NK-92 treated with Interleukin-12 subunit alpha and Interleukin-12 subunit beta, amount 100 ng/mL, for 24 hours (cell line): ENCODE results near the gene FASTKD3.

Source experiments
- DNase-seq: peaks from one replicate; lab custom pipeline; 2025; lab: John Stamatoyannopoulos, UW

The FASTKD3 gene

DNA sequence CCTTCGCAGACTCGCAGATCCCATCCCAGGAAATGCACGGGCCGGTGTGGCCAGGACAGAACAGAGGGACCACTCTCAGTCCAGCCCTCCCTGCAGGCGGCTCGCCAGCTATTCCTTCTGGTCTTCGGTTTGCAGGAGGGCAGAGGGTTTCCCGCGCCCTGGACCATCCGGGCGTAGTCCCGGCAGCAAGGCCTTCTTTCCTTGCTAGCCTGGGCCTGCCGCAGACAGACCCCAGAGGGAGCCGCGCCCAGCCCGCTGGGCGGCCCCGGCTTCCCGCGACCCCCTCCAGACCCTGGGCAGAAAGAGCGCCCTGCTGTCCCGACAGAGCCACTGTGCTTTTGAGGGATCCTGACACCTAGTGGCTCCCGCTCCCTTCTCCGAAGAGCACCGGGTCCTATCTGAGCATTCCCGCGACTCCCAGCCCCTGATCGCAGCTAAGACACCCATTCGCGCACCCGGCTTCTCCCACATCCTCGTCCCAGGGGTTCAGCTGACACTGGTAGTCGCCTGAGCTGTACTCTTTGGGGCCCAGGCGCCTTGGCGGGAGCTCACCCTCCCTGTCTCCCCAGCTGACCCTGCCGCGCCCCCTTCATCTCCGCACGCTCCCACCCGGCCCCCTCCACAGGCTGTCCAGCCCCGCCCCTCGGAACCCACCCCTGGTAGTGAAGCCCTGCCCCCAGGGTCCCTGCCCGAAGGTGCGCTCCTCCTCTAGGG lies 19.0 kb downstream of the FASTKD3 start:
- DNase-seq = no peak

DNA sequence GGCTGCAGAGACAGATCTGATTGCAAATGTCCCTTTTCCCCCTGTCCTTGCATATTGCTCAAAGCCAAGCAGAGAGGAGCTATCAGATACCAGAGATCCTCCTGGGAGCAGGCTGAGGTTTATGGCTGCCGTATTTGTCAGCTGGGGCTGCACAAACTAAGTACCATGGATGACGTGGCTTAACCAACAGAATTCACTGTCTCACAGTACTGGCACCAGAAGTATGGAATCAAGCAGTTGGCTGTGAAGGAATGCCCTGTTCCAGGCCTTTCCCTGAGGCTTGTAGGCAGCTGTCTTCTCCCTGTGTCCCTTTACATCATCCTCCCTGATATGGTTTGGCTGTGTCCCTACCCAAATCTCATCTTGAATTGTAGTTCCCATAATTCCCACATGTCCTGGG lies 20.5 kb downstream of the FASTKD3 start:
- DNase-seq = no peak

DNA sequence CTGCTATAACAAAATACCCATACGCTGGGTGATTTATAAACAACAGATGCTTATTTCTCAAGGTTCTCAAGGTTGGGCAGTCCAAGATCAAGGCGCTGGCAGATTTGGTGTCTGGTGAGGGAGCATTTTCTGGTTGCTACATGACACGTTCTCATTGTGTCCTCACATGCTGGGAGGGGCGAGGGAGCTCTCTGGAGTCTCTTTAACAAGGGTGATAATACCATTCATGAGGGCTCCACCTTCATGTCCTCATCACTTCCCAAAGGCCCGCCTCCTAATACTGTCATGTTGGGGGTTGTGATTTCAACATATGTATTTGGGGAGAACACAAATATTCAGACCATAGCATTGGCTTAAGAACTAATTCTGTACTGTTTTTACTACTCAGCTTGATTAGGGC lies 22.5 kb downstream of the FASTKD3 start:
- DNase-seq = no peak

DNA sequence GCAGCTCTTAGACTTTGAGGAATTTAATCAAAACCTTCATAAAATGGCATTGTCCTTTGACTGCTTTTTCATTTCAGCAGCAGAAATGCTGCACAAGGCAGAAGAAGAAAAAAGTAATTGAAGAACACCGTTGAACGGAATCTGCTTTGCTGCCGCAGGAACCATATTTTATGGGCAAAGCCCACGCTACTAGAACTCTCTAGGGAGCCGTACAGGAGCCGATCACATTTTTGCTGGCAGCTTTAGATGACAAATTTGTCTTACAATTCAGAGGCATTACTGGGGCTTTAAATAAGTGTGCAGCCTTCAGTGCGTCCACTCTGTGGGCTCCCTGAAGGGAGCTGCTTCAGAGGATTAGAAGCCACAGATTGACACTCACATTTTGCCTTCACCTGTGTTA lies 23.3 kb downstream of the FASTKD3 start:
- DNase-seq = no peak

DNA sequence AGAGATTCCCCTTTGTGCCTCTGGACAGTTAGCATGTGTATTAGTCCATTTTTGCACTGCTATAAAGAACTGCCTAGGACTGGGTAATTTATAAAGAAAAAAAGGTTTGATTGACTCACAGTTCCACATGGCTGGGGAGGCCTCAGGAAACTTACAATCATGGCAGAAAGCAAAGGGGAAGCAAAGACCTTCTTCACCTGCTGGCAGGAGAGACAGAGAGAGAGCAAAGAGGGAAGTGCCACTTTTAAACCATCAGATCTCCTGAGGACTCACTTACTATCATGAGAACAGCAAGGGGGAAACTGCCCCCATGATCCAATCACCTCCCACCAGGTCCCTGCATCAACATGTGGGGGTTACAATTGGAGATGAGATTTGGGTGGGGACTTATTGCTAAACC lies 23.9 kb downstream of the FASTKD3 start:
- DNase-seq = no peak

DNA sequence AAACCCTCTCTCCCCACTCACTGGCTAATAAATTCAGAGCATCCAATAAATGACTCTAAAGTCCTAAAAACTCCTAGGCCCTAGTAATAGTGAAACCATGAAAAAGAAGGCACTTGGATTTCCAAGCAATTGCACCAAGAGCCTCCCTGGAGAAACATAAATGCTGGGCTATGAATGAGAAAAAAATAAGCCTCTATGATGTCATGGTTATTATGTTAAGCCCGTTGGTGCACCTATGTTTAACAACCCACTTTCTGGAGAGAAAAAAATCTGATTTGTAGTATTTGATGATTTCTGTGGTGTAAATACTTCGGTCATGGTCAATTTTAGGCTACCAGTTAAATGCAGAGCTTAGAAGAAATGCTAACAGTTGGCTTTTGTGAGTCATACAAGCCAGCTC lies 26.3 kb downstream of the FASTKD3 start:
- no peak for DNase-seq

DNA sequence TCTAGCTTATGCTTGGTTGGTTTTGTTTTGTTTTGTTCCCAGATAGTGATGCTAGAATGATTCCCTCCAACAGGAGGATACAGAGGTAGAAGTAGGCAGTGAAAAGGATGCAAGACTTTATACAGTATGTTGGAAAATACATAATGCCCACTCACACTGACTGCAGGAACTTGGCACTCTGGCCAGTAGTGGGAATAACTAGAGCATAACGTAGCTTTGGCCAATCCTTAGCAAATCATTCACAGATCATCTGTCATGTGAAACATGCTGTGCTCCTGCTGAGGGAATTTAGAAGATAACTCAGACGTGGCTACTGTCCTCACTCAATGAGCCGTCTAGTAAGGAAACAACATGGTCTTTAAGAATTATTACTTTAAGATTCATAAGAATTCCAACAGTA lies 31.4 kb downstream of the FASTKD3 start:
- DNase-seq = no peak

DNA sequence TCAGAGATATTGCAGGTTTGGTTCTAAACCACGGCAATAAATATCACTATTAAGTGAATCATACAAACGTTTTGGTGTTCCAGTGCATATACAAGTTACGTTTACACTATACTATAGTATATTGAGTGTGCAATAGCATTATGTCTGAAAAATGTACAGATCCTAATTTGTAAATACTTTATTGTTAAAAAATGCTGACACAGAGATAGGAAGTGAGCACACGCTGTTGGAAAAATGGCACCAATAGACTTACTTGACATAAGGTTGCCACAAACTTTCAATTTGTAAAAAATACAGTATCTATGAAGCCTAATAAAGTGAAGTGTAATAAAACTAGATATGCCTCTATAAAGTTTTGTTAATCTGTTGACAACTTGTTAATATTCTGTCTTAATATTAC lies 33.8 kb downstream of the FASTKD3 start:
- DNase-seq = no peak

DNA sequence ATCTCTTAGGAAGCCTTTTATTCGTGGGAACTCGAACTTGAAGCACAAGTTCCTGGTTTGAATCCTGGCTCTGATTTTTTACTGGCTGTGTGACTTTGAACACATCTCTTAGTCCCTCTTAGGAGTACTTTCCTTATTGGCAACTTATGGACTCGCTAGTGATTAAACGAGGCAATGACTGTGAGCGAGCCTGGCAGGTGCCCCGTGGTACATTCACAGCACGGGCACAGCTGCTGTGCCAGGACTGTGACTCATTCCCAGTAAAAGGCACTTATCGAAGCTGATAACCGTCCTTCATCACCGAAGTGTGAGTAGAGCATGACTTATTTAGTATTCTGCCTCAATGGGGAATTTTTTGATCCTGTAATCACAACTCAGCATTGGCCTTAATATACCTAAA lies 40.6 kb downstream of the FASTKD3 start:
- no peak for DNase-seq

DNA sequence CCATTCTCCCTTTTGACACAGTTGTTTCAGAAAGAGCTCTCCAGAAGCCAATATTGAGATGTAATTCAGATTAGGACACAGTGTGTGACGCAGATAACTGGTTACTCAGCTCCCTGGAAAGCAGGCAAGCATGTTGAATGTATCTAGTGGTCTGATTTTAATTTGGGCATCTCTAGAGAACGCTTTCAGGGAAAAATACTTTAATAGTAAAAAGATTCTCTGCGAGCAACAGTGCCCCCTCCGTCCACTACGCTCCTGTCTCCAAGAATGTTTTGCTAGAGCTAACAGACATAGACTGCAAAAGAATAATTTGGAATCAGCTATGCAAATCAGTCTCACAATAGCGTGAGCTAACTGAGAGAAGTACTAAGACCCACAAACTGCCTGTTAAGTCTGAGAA lies 41.2 kb downstream of the FASTKD3 start:
- DNase-seq = no peak

DNA sequence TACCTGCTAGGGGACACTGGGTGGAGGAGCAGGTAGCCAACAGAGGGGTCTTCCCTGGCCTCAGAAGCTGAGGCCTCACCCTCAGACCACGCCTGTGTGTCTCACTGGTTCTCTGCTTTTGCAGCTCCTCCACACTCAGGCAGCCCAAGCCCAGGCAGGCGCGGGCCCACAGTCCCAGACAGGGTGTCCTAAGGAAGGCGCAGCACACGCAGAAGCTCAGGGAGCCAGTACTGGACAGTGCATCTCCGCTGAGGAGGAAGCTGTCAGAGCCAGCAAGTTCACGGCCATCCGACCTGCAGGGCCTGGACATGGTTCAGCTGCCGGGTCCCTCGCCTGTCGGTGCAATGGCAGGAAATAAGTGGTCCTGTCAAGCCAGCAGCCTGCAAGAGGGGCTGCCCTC lies 43.2 kb downstream of the FASTKD3 start:
- DNase-seq = no peak

DNA sequence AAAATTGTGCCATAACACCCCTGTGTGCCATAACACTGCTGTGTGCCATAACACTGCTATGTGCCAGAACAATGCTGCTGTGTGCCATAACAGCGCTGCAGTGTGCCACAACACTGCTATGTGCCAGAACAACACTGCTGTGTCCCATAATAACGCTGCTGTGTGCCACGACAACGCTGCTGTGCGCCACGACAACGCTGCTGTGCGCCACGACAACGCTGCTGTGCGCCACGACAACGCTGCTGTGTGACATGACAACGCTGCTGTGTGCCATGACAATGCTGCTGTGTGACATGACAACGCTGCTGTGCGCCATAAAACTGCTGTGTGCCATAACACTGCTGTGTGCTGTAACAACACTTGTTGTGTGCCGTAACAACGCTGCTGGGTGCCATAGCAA lies 43.8 kb downstream of the FASTKD3 start:
- DNase-seq = no peak

DNA sequence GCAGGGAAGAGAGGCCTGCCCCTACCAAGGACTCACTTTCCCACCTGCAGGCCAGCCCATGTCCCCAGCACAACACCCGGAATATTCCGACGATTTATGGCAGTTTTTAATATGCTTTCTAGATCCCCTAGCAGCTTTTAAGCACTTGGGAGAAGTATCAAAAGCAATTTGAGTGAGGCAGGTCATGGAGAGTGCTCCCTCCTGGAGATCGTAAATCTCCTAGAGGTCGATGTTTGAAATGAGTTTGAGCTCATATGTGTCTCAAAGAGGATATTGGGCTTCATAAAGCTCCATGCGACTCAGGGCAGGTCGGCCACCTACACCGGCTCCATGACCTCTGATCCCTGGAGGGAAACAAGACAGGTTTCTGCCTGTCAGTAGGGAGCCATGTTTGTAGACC lies 45.2 kb downstream of the FASTKD3 start:
- DNase-seq = no peak

DNA sequence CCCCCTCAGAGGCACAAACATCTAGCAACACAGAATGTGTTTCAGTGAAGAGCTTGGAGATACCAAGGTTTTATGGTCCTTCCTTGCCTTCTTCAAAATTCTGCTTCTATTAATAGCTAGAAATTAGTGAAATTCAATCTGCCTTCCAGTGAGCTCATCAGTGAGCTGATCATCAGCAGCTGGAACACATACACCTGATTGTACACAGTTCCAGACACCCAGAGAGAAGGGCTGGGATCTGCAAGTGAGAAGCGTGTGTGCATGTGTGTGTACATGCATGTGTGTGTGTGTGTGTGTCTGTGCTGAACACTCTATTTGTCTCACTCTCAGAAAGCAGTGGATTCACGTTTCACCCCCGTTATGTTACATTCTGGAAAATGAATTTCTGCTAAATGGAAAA lies 46.4 kb downstream of the FASTKD3 start:
- no peak for DNase-seq

DNA sequence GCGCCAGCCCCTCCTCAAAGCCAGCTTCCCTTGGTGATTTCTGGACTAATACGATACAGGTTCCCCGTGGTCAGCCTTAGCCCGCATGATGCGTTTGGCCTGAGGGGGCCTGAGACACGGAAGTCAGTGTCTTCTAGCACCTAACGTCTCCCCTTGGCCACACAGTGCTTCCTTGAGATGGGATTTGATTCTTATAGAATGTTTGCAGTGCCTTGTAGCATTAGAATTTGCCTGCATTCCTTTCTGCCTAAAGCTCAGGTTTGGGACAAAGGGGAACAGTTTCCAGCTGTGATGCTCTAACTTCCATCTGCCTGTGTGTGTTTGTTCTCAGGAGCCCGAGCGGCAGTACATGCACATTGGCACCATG lies 52.3 kb downstream of the FASTKD3 start:
- no peak for DNase-seq

DNA sequence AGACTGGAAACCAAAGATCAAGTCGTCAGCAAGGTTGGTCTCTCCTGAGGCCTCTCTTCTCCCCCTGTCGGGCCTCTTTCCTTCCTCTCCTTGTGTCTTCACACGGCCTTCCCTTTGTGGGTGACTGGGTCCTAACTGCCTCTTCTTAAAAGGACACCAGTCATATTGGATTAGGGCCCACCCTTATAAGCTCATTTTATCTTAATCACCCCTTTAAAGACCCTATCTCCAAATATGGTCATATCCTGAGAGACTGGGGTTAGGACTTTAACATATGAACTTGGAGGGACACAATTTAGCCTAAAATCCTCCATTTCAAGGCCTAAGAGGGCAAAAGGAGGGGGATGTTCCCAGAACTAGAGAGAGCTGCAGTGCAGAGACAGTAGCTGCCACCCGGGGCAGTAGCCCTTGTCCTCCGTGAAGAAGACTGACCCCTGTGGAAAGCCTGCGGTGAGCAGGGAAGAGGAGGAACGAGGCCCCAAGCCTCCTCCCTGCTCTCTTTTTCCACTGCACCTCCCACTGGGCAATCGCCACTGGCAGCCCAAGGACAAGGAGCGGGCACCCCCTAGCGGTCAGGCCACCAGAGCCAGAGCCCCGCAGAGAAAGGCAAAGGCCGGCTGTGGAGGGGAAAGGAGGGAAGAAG lies 52.8 kb downstream of the FASTKD3 start:
- peak; percentile 31 for DNase-seq

DNA sequence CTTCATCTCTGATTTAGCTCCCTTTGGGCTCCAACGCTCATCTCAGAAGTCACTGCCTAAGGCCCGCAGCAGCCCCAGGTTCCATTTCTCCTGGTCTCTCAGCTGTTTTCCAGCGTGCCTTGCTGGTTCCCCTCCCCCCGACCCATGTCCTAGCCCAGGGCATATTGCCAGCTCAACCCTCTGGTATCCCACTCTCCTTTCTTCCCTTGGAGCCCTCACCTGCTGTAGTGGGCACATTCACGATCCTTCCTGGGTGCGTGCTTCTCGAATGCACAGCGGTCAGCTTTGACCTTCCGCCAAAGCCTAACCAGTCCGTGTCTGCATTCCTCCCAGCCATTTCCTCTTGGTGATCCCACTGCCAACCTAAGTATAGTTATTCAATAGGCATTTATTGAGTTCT lies 54.0 kb downstream of the FASTKD3 start:
- DNase-seq = no peak

DNA sequence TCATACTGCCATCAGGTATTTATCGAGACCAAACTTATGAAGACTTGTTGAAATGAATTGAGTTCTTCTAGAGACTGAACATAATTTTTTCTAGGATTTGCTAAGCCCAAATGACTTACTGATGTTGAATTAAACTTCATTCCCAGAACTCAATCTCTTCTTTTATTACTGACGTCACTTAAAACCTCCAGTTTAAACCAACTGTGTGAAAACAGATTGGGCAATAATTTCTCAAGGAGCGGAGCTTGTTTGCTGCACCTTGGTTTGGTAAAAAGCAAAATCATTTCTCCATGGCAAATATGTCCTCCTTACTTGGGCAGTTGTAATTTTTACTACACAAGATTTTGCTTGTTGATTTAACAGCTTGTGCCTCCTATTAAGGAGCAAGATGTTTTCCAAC lies 55.3 kb downstream of the FASTKD3 start:
- no peak for DNase-seq

DNA sequence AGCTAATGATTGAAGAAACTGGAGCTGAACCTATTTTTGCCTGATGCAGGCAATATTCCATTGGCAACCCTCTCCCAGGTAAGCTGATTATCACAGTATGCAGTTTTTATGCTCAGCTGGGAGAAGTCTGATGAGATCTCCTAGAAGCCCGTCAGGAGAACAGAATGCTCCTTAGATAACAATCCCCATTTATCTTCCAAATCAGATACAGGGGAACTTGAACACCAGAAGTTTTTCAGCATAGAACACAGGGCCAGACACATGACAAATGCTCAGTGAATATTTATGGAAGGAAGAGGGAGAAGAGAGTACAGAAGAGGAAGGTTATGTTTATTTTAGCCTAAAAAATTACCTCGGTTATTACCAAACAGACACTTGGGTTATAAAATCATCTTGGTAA lies 55.8 kb downstream of the FASTKD3 start:
- DNase-seq = no peak

DNA sequence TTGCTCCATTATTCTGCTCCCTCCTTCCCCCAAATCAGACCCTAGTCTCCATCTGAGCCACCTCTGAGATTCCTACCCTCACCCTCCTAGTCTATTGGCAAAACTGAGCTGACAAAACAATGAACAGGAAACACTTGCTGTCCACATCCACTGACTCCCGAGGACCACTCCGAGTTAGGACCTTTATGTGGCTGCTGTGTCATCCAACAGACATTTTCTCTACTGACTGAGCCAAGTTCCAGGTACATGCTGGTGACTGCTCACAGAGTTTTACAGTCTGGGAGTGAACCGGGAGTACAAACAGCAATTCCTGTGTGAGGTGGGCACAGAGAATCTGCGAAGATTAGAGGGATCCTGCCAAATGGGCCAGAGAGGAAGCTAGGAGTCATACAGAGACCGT lies 57.1 kb downstream of the FASTKD3 start:
- no peak for DNase-seq
